ENCODE measurements around the gene ALOX5AP.

GRCh38 chr13:30736461-30737320, 1.3 kb downstream of the ALOX5AP start:
- TF ChIP-seq CTCF (IDR thresholded peaks at IDR 0.05) (no peak), EZH2phosphoT487 (IDR thresholded peaks at IDR 0.05) (no peak)
